Fibroblast of upper back skin (primary cell): ENCODE measurements around the gene IGSF21.

Source experiments
- DNase-seq: peaks from one replicate; pipeline ENCODE4 v3.0.0-alpha.2; 2013

IGSF21 gene

GRCh38 chr1:18107369-18108298 lies at the start of gene IGSF21:
TSS of gene IGSF21 (plus strand) at chr1:18107798. CDS start at chr1:18108129, 331 bp downstream.
- no peak for DNase-seq

GRCh38 chr1:18058206-18058921 lies 49.2 kb upstream of the IGSF21 start:
- no peak for DNase-seq

GRCh38 chr1:18058981-18059605 lies 48.5 kb upstream of the IGSF21 start:
- DNase-seq, result no peak

DNA sequence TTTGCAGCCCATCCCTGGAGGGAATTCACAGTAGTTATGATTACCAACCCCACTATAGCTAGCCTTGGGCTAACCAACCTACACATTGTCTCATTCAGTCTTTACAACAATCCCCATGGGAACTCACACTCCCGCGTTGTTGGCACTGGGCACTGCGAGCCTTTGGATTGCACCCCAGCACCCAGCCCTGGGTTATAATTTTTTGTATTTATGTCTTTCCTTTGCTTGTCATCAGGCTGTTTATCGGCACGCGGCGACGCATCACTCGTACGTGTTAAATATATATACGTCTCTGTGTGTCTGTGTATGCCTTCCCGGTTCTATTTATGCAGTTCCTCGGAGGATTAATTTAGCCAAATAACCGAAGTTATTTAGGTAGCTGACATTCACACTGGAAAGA lies 47.2 kb upstream of the IGSF21 start:
- no peak for DNase-seq

GRCh38 chr1:18062185-18062584 lies 45.4 kb upstream of the IGSF21 start:
- DNase-seq, result no peak

GRCh38 chr1:18064534-18064933 lies 43.1 kb upstream of the IGSF21 start:
- DNase-seq, result no peak

DNA sequence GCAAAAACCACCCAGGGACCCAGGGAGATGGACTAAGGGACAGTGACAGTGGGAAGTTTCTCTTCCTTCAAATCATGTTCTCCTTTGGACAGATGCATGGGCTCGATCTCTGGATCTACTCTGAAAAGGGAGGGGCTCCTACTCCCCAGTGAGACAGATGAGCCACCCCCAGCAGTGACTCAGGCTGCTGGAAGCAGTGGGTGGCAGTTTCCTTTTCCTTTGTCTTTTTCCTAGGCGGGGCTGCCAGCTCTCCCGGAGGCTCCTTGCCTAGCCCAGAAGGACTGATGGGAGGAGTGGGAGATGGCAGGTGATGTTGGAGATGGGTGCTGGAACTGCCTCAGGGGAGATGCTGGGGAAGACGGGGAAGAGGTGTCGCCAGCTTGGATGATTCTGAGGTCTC lies 41.0 kb upstream of the IGSF21 start:
- no peak for DNase-seq

- no peak for DNase-seq
Observed at GRCh38 chr1:18069903-18070302, 37.7 kb upstream of the IGSF21 start.

GRCh38 chr1:18072066-18072465 lies 35.5 kb upstream of the IGSF21 start:
- DNase-seq, result no peak

DNA sequence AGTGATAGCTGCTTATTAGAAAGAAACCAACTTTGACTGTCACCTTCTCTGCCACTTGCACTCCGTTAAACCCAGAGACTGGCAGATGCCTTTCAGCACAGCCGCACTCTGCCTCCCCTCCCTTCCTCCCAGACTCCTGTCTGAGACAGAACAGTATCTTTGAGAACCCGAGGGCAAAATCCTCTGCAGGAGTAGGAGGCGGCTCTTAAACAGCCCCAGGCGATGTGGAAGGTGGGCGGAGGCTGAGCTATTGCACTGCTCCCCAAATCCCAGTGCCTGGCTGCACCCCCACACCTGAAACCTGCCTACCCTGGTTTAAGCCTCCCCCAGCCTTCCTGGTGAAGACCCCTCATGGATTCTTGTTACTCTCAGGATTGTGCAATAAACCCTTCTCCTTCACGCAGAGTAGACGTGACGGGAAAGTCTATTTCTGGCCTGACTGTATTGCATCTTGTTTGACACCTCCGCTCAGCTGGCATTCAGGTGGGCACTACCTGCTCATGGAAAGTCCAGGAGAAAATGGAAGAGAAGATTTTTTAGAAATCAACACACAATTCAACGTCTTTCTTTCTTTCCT lies 34.4 kb upstream of the IGSF21 start:
- DNase-seq, result no peak

DNA sequence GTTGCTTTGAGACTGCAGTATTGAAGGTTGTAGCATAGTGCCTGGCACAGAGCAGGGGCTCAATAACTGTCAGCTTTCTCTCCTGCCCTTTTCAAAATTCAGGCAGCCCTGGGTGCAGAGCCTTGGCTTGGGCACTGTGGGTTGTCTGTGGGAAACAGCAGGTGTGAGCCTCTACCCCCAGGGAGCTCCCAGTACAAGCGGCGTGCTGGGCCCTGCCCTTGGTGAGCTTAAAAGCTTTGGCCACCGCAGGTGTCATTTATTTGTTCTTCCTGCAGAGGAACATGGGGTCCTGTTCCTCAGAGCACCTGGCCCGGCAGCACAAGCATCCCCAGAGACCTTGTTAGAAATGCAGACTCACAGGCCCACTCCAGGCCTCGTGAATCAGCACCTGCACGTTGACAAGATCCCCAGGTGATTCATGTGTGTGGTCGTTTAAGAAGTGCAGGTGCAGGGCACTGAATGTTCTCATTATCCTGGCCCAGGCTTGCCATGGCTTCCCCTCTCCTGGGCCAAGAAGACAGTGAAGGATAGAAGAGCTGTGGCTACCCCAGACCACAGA lies 29.9 kb upstream of the IGSF21 start:
- DNase-seq, result no peak

DNA sequence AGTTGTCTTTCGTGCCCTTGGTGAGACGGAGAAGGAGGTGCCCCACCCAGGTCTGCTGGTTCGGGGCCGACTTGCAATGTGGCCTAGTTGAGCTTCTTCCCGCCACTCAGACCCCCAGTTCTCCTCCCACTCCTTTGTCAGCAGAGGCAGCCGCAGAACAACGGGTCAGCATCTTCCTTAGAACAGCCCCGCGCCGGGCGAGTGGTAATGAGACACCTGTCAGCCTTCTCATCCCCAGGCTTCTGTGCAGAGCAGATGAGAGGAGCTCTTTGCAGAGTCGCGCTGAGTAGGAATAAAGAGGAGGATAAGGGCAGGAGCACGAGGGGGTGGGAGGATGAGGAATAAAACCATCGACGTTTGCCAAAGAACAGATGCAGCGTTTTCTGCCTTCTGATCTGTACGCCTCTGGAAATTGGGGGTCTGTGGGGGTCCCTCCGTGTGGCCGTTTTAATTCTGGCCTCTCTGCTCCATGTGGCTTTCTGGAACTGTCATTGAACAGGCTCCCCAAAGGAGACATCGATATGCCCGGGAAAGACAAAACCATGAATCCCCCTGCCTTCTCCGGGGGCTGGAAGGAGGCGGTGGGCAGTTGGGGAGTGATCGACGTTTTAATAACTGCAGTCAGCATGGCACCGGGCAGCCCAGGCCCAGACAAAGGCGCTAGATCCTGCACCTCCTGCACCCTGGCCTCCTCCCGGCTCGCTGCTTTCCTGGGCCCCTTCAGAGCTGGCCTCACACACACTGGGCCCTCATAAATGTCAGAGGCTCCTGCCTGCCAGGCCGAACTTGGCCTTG lies 27.5 kb upstream of the IGSF21 start:
- no peak for DNase-seq

- no peak for DNase-seq
Observed at GRCh38 chr1:18085387-18086074, 22.1 kb upstream of the IGSF21 start.

DNA sequence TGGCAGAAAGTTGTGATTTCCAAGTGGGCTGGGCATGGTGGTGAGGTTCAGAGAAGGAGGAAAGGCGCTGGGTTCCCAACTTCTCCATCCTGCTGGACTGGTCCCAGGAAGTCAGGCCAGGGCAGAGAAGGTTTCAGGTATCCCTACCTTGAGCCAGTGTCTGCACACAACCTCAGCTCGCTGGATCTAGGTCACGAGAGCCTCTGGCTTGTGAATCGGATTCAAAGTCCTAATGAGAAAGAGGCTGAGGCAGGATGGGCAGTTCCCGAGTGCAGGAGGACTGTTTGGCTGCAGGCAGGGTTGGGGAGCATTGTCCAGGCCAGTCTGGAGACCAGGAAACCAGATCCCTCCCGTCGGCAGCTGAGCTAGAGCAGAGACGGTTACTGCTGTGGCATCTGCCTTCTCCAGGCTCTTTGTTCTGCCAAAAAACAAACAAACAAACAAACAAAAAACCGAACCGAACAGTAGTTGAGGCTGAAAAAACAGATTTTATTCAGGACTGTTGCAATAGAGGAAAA lies 19.5 kb upstream of the IGSF21 start:
- no peak for DNase-seq

- no peak for DNase-seq
Observed at GRCh38 chr1:18089488-18089887, 18.1 kb upstream of the IGSF21 start.

GRCh38 chr1:18090636-18091035 lies 17.0 kb upstream of the IGSF21 start:
- DNase-seq, result no peak

DNA sequence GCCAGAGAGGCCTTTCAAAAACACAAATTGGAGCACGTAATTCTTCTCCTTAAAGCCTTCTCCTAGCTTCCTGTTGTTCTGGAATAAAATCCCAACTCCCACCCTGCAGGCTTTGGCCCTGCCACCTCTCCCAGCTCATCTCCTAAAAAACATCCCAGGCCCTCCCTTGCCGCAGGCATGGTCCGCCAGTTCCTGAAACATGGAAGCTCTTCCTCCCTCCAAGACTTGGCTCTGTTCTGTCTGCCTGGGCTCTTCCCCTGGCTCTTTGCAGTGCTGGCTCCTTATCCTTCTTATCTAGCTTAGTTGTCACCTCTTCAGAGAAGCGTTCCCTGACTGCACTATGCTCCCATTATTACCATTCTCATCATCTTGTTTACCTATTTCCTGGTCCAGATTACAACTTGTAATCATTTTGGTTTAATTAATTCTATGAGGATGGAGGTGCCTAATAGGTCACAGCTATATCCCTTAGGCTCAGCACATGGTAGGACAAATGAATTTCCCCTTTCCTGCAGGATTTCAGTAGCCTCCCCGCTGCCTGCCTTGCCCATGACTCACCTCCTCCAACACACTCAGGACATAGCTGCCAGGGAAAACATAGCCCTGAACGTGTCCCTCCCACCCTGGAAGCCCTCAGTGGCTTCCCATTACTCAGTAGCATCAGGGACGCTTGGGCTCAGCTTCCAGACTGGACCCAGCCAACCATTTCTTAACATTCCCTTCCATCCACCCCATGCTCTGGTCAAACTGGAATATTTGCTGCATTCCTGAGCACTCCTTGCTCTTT lies 15.7 kb upstream of the IGSF21 start:
- DNase-seq, result peak; percentile 79

- DNase-seq, result no peak
Observed at GRCh38 chr1:18093193-18093592, 14.4 kb upstream of the IGSF21 start.

DNA sequence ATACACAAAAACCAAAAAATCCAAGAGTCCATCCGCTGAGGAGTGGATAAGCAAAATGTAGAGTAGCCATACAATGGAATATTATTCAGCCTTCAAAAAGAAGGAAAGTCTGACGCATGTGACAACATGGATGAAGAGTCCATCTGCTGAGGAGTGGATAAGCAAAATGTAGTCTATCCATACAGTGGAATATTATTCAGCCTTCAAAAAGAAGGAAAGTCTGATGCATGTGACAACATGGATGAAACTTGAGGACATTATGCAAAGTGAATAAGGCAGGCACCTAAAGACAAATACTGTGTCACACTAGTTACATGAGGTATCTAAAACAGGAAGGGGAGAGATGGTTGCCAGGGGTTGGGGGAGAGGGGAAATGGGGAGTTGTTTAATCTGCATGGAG lies 14.0 kb upstream of the IGSF21 start:
- no peak for DNase-seq

DNA sequence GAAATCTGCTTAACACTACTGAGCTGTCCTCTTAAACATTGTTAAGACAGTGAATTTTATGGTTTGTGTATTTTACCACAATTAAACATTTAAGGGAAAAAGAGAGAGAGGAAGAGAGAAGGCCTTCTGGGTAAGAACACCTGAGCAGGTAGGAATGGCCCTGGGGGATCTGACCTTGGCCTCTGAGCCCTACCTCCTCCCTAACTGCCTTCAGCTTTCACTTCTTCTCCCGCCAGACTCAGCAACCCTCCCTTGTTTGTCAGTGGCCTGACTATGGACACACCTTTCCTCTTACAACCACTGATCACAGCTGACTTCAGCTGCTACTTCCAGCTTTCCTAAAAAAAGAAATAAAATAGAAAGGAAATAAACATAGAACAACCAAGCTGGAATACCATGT lies 13.5 kb upstream of the IGSF21 start:
- no peak for DNase-seq
